HG03460 (cell line): ENCODE data around the gene TRMT112.

Experiments used
- ATAC-seq: cut with Tn5 transposase; IDR thresholded peaks from one replicate; pipeline ENCODE4 v1.9.1; 2021; ENCODE audit not compliant: unreplicated experiment

Gene TRMT112

GRCh38 chr11:64276653-64277431 is 40.5 kb downstream of the TRMT112 start:
- ATAC-seq: no peak

DNA sequence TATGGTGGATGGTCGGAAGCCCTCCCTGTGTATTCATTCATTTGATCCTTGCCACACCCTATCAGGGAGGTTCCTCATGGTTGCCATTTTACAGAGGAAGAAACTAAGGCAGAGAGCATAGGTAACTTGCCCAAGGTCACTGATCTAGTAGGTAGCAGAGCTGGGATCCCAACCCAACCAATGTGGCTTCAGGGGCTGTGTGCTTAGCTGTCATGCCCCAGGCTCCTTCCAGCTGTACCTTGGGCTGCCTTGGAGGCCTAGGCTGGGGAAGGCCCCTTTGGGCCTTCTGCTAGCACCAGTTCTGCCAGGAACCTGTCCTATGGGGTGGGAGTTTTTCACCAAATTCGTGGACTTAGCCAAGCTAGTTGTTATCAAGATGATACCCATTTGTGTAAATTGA is 41.5 kb downstream of the TRMT112 start:
- ATAC-seq: no peak

GRCh38 chr11:64275031-64275800 is 42.1 kb downstream of the TRMT112 start:
- ATAC-seq: no peak

- peak; percentile 59 for ATAC-seq
Measured at GRCh38 chr11:64269540-64270220, 47.7 kb downstream of the TRMT112 start.

- ATAC-seq: peak; percentile 11
Measured at GRCh38 chr11:64268893-64269539, 48.3 kb downstream of the TRMT112 start.

GRCh38 chr11:64268025-64268892 is 49.1 kb downstream of the TRMT112 start:
- ATAC-seq: no peak

GRCh38 chr11:64267207-64267945 is 50.0 kb downstream of the TRMT112 start:
- no peak for ATAC-seq
